HEK293 (cell line): ENCODE results near the gene GRK3.

Experiments used
- CTCF ChIP-seq: fragments of 450-650 bp; formaldehyde crosslinking; IDR thresholded peaks from 2 replicates; pipeline ENCODE4 v1.5.1; 2016; ENCODE audit warnings: missing biosample characterization, missing genetic modification characterization
- HIC1 ChIP-seq: fragments of 450-650 bp; formaldehyde crosslinking; IDR thresholded peaks from 2 replicates; pipeline ENCODE4 v1.5.1; 2016; ENCODE audit warnings: missing biosample characterization, missing genetic modification characterization
- ZBTB21 ChIP-seq: fragments of 450-650 bp; formaldehyde crosslinking; IDR thresholded peaks from 2 replicates; pipeline ENCODE4 v1.5.1; 2017; ENCODE audit warnings: missing biosample characterization, missing genetic modification characterization
- ZFHX2 ChIP-seq: fragments of 450-650 bp; formaldehyde crosslinking; conservative IDR thresholded peaks from 2 replicates; pipeline ENCODE4 v1.5.1; 2016; ENCODE audit warnings: missing biosample characterization, missing genetic modification characterization
- ZNF155 ChIP-seq: fragments of 450-650 bp; formaldehyde crosslinking; IDR thresholded peaks from 2 replicates; pipeline ENCODE4 v1.5.1; 2016; ENCODE audit warnings: missing biosample characterization, missing genetic modification characterization
- ZNF169 ChIP-seq: fragments of 450-650 bp; formaldehyde crosslinking; IDR thresholded peaks from 2 replicates; pipeline ENCODE4 v1.5.1; 2016; ENCODE audit warnings: missing biosample characterization, missing genetic modification characterization
- ZNF223 ChIP-seq: fragments of 450-650 bp; formaldehyde crosslinking; IDR thresholded peaks from 2 replicates; pipeline ENCODE4 v1.5.1; 2016; ENCODE audit warnings: missing biosample characterization, missing genetic modification characterization
- ZNF239 ChIP-seq: fragments of 450-650 bp; formaldehyde crosslinking; IDR thresholded peaks from 2 replicates; pipeline ENCODE4 v1.5.1; 2016; ENCODE audit warnings: missing biosample characterization, missing genetic modification characterization
- ZNF302 ChIP-seq: fragments of 450-650 bp; formaldehyde crosslinking; IDR thresholded peaks from 2 replicates; pipeline ENCODE4 v1.5.1; 2016; ENCODE audit warnings: missing biosample characterization, missing genetic modification characterization, low read depth
- ZNF792 ChIP-seq: fragments of 450-650 bp; formaldehyde crosslinking; IDR thresholded peaks from 2 replicates; pipeline ENCODE4 v1.5.1; 2016; ENCODE audit warnings: missing biosample characterization, missing genetic modification characterization
- TF ChIP-seq, protein P1 (sequence below): sonication (generic); formaldehyde crosslinking; IDR thresholded peaks from 2 replicates; pipeline ENCODE4 v1.8.1; 2022; ENCODE audit warnings: mild to moderate bottlenecking, moderate library complexity, missing genetic modification reagents

DNA sequence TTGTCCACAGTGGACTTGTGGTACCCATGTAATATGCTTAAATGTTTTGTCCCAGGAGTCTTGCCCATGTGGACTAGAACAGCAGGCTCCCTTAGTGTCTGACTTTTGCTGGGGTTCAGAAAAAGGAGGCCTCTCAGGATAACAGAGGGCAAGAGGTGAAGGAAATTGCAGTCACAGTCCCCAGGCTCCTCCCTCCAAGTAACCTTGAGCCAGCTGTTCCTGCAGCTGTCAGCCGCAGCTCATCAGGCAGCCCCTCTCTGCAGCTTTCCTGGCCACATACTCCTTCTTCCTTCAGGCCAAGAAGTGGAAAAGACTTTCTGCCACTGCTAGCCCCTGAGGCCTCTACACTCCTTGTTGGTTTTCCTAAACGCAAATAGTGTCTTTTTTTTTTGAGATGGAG lies 171.2 kb downstream of the GRK3 start:
- TF ChIP-seq ZBTB21 (tag by site-specific recombination) (no peak), CTCF (tag by site-specific recombination) (no peak), ZNF169 (no peak), ZNF239 (tag by site-specific recombination) (no peak), ZNF223 (tag by site-specific recombination) (no peak), ZNF155 (tag by site-specific recombination) (no peak), ZNF792 (tag by site-specific recombination) (no peak), ZNF302 (tag by site-specific recombination) (no peak), ZFHX2 (tag by site-specific recombination) (no peak), HIC1 (tag by site-specific recombination) (no peak)
- TF ChIP-seq, protein P1, sequence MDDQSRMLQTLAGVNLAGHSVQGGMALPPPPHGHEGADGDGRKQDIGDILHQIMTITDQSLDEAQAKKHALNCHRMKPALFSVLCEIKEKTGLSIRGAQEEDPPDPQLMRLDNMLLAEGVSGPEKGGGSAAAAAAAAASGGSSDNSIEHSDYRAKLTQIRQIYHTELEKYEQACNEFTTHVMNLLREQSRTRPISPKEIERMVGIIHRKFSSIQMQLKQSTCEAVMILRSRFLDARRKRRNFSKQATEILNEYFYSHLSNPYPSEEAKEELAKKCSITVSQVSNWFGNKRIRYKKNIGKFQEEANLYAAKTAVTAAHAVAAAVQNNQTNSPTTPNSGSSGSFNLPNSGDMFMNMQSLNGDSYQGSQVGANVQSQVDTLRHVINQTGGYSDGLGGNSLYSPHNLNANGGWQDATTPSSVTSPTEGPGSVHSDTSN, result no peak
